ENCODE data around the gene RLN2.
"Not testable (repeated sequence)": the region's sequence is repeated elsewhere in the genome, so short reads cannot be mapped to it uniquely, and the experiment has no call there.

The RLN2 gene

DNA sequence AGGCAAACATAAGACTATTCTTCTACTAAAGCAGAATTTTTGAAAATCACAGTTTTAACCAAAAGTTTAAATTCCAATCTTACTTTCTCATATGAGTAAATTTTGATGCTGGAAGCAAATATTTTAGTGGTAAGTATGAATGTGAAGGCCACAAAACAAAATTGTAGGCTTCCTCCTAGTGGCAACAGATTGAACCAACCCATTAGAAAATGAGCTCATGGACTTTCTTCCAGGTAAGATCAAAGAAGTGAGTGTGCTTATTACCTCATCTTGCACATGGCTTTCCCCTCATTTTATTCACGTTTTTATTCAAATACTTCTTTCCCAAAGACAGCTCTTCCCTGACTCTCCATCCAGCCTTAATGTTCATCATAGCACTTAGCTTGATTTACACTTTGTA, 16.5 kb upstream of the RLN2 start:
- Histone ChIP-seq H3K9me3 (ENCODE audit: control insufficient read depth, low read length) (no peaks in the 10 kb centered on the region), H3K4me3 (ENCODE audit: insufficient read depth, low read depth, low read length) (no peak overlapping the region), H3K27me3 (ENCODE audit: control insufficient read depth, insufficient read depth, low read length, poor library complexity, severe bottlenecking) (no peaks in the 10 kb centered on the region), H3K4me1 (ENCODE audit: control insufficient read depth, insufficient read depth, low read length) (no peaks in the 10 kb centered on the region), H3K27ac (ENCODE audit: insufficient read depth, low read depth, low read length, poor library complexity, severe bottlenecking) (no peak overlapping the region), H3K36me3 (ENCODE audit: control insufficient read depth, insufficient read depth, low read length) (no peaks in the 10 kb centered on the region)
- 60 to 64% methylated on average over 1 of the region's 1 CpG for WGBS, 2 experiments

DNA sequence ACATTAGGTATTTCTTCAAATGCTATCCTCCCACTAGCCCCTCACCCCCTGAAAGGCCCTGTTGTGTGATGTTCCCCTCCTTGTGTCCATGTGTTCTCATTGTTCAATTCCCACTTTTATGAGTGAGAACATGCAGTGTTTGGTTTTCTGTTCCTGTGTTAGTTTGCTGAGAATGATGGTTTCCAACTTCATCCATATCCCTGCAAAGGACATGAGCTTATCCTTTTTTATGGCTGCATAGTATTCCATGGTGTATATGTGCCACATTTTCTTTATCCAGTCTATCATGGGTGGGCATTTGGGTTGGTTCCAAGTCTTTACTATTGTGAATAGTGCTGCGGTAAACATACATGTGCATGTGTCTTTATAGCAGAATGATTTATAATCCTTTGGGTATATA, 11.9 kb upstream of the RLN2 start:
- H3K27me3 ChIP-seq (ENCODE audit: control insufficient read depth, insufficient read depth, low read length, poor library complexity, severe bottlenecking); H3K4me3 ChIP-seq (ENCODE audit: insufficient read depth, low read depth, low read length); H3K4me1 ChIP-seq (ENCODE audit: control insufficient read depth, insufficient read depth, low read length); H3K36me3 ChIP-seq (ENCODE audit: control insufficient read depth, insufficient read depth, low read length); H3K27ac ChIP-seq (ENCODE audit: insufficient read depth, low read depth, low read length, poor library complexity, severe bottlenecking); H3K9me3 ChIP-seq (ENCODE audit: control insufficient read depth, low read length): not testable (repeated sequence)
- 85 to 94% methylated on average over 1 of the region's 1 CpG for WGBS, 2 experiments

DNA sequence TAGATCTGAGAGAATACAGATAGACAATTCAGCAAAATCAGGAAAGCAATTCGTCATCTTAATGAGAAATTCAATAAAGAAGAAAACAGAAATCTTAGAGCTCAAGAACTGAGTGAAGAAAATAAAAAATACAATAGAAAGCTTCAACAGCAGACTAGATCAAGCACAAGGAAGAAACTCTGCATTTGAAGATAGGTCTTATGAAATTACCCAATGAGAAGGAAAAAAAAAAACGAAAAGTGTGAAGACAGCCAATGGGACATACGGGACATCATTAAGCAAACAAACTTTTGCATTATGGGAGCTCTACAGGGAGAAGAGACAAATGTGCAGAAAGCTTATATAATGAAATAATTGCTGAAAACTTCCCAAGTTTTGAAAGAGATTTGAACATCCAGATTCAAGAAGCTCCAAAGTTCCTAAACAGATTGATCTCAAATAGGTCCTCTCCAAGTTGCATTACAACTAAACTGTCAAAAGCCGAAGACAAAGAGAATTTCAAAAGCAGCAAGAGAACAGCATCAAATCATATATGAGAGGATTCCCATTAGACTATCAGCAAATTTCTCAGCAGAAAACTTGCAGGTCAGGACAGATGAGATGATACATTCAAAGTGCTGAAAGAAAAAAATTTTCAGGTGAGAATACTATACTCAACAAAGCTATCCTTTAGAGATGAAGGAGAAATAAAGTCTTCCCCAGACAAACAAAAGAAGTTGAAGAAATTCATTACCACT, 10.8 kb upstream of the RLN2 start:
- no peaks in the 10 kb centered on the region for H3K9me3 ChIP-seq (ENCODE audit: control insufficient read depth, low read length)
- H3K27me3 ChIP-seq (ENCODE audit: control insufficient read depth, insufficient read depth, low read length, poor library complexity, severe bottlenecking), result no peaks in the 10 kb centered on the region
- no peaks in the 10 kb centered on the region for H3K4me1 ChIP-seq (ENCODE audit: control insufficient read depth, insufficient read depth, low read length)
- WGBS, 2 experiments, result 64 to 71% methylated on average over 3 to 4 of the region's 4 CpGs
- no peaks in the 10 kb centered on the region for H3K36me3 ChIP-seq (ENCODE audit: control insufficient read depth, insufficient read depth, low read length)
- H3K4me3 ChIP-seq (ENCODE audit: insufficient read depth, low read depth, low read length), result no peak overlapping the region
- H3K27ac ChIP-seq (ENCODE audit: insufficient read depth, low read depth, low read length, poor library complexity, severe bottlenecking), result no peak overlapping the region

DNA sequence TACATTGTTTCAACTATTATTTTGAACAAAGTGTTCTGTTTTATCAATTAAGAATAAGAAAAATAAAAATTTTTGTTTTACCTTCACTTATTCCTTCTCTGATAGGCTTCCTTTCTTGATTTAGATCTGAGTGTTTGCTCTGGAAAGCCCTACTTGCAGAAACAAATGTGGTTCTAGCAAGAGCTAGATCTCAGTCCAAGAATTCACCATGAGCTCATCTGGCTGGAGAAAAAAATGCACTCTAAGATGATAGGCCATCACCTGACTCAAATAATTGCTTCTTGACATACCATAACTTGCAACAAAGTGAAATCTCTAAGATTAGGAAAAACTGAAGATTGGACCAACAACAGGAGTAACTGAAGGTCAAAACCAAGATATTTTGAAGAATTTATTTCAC, 6.3 kb upstream of the RLN2 start:
- no peaks in the 10 kb centered on the region for H3K9me3 ChIP-seq (ENCODE audit: control insufficient read depth, low read length)
- no peaks in the 10 kb centered on the region for H3K4me1 ChIP-seq (ENCODE audit: control insufficient read depth, insufficient read depth, low read length)
- no peaks in the 10 kb centered on the region for H3K27me3 ChIP-seq (ENCODE audit: control insufficient read depth, insufficient read depth, low read length, poor library complexity, severe bottlenecking)
- H3K4me3 ChIP-seq (ENCODE audit: insufficient read depth, low read depth, low read length), result no peak overlapping the region
- H3K27ac ChIP-seq (ENCODE audit: insufficient read depth, low read depth, low read length, poor library complexity, severe bottlenecking), result no peak overlapping the region
- no peaks in the 10 kb centered on the region for H3K36me3 ChIP-seq (ENCODE audit: control insufficient read depth, insufficient read depth, low read length)

DNA sequence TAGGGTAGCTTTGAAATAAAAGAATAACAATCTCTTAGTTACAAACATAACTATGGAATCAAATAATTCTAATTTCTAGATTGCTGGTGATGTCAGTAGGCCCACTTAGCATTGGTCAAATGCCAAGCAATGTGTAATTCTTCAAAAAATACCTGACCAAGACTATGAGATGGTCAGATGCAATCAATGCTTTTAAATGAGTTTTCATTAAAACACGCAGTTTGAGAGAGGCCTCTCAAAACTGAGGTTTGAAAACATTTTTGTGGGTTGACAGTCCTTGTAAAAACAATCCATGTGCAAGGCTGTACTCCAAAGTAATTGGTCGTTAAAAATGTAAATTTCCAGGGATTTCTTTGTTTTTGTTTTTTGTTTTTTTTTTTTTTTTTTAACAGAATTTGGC, 1.2 kb upstream of the RLN2 start:
- Histone ChIP-seq H3K36me3 (ENCODE audit: control insufficient read depth, insufficient read depth, low read length) (no peaks in the 10 kb centered on the region), H3K27me3 (ENCODE audit: control insufficient read depth, insufficient read depth, low read length, poor library complexity, severe bottlenecking) (no peaks in the 10 kb centered on the region), H3K9me3 (ENCODE audit: control insufficient read depth, low read length) (no peaks in the 10 kb centered on the region), H3K4me1 (ENCODE audit: control insufficient read depth, insufficient read depth, low read length) (no peaks in the 10 kb centered on the region), H3K27ac (ENCODE audit: insufficient read depth, low read depth, low read length, poor library complexity, severe bottlenecking) (no peak overlapping the region), H3K4me3 (ENCODE audit: insufficient read depth, low read depth, low read length) (no peak overlapping the region)
- WGBS, 2 experiments, result 94% methylated on average over 2 of the region's 2 CpGs

DNA sequence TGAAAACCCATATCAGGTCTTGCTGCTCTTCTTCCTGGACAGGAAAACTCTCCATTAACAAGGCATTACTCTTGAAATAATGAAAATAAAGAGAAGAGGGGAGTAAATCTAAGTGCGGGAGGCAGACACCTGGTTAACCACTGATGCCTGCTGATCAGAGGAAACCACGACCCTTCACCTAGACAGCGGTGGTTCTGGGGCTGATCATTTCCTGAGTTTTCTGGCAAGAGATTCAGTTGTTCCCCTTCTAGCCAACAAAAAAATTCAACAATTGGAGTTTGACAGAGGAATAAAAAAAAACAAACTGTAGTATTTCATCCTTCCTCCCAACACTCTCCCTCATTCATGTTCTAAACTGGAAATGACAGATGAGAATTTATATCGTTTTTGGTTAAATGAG, 3.0 kb downstream of the RLN2 start:
- Histone ChIP-seq H3K27ac (ENCODE audit: insufficient read depth, low read depth, low read length, poor library complexity, severe bottlenecking) (no peak overlapping the region), H3K27me3 (ENCODE audit: control insufficient read depth, insufficient read depth, low read length, poor library complexity, severe bottlenecking) (no peaks in the 10 kb centered on the region), H3K4me3 (ENCODE audit: insufficient read depth, low read depth, low read length) (no peak overlapping the region), H3K36me3 (ENCODE audit: control insufficient read depth, insufficient read depth, low read length) (no peaks in the 10 kb centered on the region), H3K4me1 (ENCODE audit: control insufficient read depth, insufficient read depth, low read length) (no peaks in the 10 kb centered on the region), H3K9me3 (ENCODE audit: control insufficient read depth, low read length) (no peaks in the 10 kb centered on the region)
- 90 to 96% methylated on average over 3 to 4 of the region's 4 CpGs for WGBS, 2 experiments

DNA sequence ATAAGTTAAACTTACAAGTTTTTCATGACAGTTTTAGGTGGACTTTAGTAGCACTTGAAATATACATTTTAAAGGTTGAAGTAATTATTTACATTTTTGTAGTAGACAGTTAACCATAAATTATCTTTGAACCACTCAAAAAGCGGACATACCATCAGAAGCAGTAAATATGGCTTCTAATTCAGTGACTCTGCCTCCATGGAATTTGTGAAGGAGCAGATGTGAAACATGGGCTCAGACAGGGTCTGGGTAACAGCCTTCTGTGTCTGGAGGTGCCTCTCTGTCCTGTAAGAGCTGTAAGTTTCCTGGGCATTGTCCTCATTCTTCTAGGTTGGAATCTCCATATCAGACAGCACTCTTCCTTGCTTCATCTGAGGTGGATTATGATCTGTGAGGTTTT, 12.4 kb downstream of the RLN2 start:
- no peak overlapping the region for H3K27ac ChIP-seq (ENCODE audit: insufficient read depth, low read depth, low read length, poor library complexity, severe bottlenecking)
- H3K9me3 ChIP-seq (ENCODE audit: control insufficient read depth, low read length), result no peaks in the 10 kb centered on the region
- 95 to 100% methylated on average over 1 of the region's 1 CpG for WGBS, 2 experiments

DNA sequence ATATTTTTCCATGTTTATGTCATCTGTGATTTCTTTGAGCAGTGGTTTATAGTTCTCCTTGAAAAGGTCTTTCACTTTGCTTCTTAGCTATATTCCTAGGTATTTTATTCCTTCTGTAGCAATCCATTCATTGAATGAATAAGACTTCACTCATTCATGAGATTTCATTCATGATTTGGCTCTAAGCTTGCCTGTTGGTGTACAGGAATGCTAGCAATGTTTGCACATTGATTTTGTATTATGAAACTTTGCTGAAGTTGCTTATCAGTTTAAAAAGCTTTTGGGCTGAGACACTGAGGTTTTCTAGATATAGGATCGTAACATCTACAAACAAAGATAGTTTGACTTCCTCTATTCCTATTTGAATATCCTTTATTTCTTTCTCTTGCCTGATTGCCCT, 15.9 kb downstream of the RLN2 start:
- Histone ChIP-seq H3K4me3 (ENCODE audit: insufficient read depth, low read depth, low read length) (no peak overlapping the region), H3K36me3 (ENCODE audit: control insufficient read depth, insufficient read depth, low read length) (no peaks in the 10 kb centered on the region), H3K27me3 (ENCODE audit: control insufficient read depth, insufficient read depth, low read length, poor library complexity, severe bottlenecking) (no peaks in the 10 kb centered on the region), H3K27ac (ENCODE audit: insufficient read depth, low read depth, low read length, poor library complexity, severe bottlenecking) (no peak overlapping the region), H3K9me3 (ENCODE audit: control insufficient read depth, low read length) (no peaks in the 10 kb centered on the region), H3K4me1 (ENCODE audit: control insufficient read depth, insufficient read depth, low read length) (no peaks in the 10 kb centered on the region)
- WGBS, 2 experiments, result 86% methylated on average over 1 of the region's 1 CpG; no CpG with 5 or more reads in 1 of the 2 experiments

More for the DNA sequence above, 12.4 kb downstream of the RLN2 start:
- Histone ChIP-seq H3K4me1 (ENCODE audit: control insufficient read depth, insufficient read depth, low read length) (no peaks in the 10 kb centered on the region), H3K36me3 (ENCODE audit: control insufficient read depth, insufficient read depth, low read length) (no peaks in the 10 kb centered on the region), H3K4me3 (ENCODE audit: insufficient read depth, low read depth, low read length) (no peak overlapping the region), H3K27me3 (ENCODE audit: control insufficient read depth, insufficient read depth, low read length, poor library complexity, severe bottlenecking) (no peaks in the 10 kb centered on the region)

DNA sequence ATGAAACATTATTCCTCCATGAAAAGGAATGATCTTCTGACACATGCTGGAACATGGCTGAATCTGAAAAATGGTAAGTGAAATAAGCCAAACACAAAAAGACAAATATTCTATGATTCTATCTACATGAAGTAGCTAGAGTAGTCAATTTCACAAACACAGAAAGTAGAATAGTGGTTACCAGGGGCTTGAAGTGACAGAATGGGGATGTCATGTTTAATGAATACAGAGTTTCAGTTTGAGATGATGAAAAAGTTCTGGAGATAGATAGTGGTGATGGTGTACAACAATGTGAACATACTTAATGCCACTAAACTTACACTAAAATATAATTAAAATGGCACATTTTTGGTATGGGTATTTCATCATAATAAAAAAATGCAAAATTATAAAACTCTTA, 18.3 kb downstream of the RLN2 start:
- Histone ChIP-seq H3K4me1 (ENCODE audit: control insufficient read depth, insufficient read depth, low read length) (no peaks in the 10 kb centered on the region), H3K27ac (ENCODE audit: insufficient read depth, low read depth, low read length, poor library complexity, severe bottlenecking) (no peak overlapping the region), H3K36me3 (ENCODE audit: control insufficient read depth, insufficient read depth, low read length) (no peaks in the 10 kb centered on the region), H3K9me3 (ENCODE audit: control insufficient read depth, low read length) (no peaks in the 10 kb centered on the region), H3K27me3 (ENCODE audit: control insufficient read depth, insufficient read depth, low read length, poor library complexity, severe bottlenecking) (no peaks in the 10 kb centered on the region), H3K4me3 (ENCODE audit: insufficient read depth, low read depth, low read length) (no peak overlapping the region)

DNA sequence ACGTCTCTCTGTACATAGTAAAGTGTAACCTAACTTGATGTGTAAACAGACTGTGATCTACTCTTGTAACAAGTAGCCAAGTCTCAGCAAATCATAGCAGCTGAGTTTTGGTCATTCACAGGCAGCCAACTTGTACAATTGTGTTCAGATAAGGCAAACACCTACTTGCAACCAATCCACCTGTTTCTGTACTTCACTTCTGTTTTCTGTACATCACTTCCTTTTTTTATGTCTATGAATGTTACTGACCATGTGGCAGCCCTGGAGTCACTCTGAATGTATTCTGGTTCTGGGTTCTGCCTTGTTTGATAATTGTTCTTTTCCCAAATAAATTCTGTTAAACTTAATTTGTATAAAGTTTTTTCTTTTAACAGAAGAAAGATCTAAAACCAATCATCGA, 26.0 kb downstream of the RLN2 start:
- WGBS, 2 experiments, result 94% methylated on average over 1 of the region's 2 CpGs; no CpG with 5 or more reads in 1 of the 2 experiments

DNA sequence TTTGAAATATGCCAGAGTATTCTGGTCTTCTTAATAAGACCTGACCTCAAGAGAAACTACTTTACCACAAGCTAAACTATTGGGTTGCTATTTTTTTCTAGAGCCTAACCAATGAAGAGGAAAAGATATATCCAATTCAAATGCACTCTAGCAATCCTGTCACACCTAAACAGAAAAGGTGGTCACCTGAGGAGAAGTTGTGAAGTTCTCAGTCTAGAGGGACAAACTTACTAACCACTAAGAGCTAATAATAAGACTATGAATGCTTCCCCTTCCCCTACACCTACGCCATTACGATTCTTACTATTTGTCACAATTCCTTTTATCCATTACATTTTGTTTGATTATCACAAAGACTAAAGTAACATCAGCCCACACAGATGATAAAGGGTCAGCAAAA, 29.7 kb downstream of the RLN2 start:
- Histone ChIP-seq H3K27ac (ENCODE audit: insufficient read depth, low read depth, low read length, poor library complexity, severe bottlenecking) (no peak overlapping the region), H3K27me3 (ENCODE audit: control insufficient read depth, insufficient read depth, low read length, poor library complexity, severe bottlenecking) (no peaks in the 10 kb centered on the region), H3K9me3 (ENCODE audit: control insufficient read depth, low read length) (no peaks in the 10 kb centered on the region), H3K4me1 (ENCODE audit: control insufficient read depth, insufficient read depth, low read length) (no peaks in the 10 kb centered on the region), H3K36me3 (ENCODE audit: control insufficient read depth, insufficient read depth, low read length) (no peaks in the 10 kb centered on the region), H3K4me3 (ENCODE audit: insufficient read depth, low read depth, low read length) (no peak overlapping the region)
- WGBS, 2 experiments, result 87 to 93% methylated on average over 2 of the region's 2 CpGs

More for the DNA sequence above, 26.0 kb downstream of the RLN2 start:
- Histone ChIP-seq H3K4me1 (ENCODE audit: control insufficient read depth, insufficient read depth, low read length) (no peaks in the 10 kb centered on the region), H3K27me3 (ENCODE audit: control insufficient read depth, insufficient read depth, low read length, poor library complexity, severe bottlenecking) (no peaks in the 10 kb centered on the region), H3K27ac (ENCODE audit: insufficient read depth, low read depth, low read length, poor library complexity, severe bottlenecking) (no peak overlapping the region), H3K36me3 (ENCODE audit: control insufficient read depth, insufficient read depth, low read length) (no peaks in the 10 kb centered on the region), H3K9me3 (ENCODE audit: control insufficient read depth, low read length) (no peaks in the 10 kb centered on the region), H3K4me3 (ENCODE audit: insufficient read depth, low read depth, low read length) (no peak overlapping the region)
